H1 (cell line): Measurements from ENCODE around the gene AP2A2. TPM values are rescaled to one million over a fixed set of nuclear protein-coding genes. Genes with fewer than 3 reads are reported as not detected.

Source experiments
- CTCF ChIA-PET: fragments of 300-600 bp; sonication (Branson Sonifier 250); formaldehyde crosslinking; loops from one replicate; lab custom pipeline; 2021; ENCODE audit not compliant: partially characterized antibody; lab: Charles Lee
- POLR2A ChIA-PET: fragments of 300-600 bp; sonication (Branson Sonifier 250); formaldehyde crosslinking; loops from one replicate; lab custom pipeline; 2021; ENCODE audit warnings: inconsistent platforms; ENCODE audit not compliant: partially characterized antibody; lab: Charles Lee
- DNase-seq, 2 experiments: peaks; one replicate each; pipeline versions ENCODE4 v3.0.0 to v3.0.0-alpha.2; 2010 to 2022; ENCODE audit warnings: low spot score in 2 of 2, low read depth in 1 of 2, mixed read lengths in 1 of 2
- FAIRE-seq: peaks from 2 replicates; lab custom pipeline; 2011; peaks lifted over from hg19 to GRCh38; lab: Jason Lieb, UNC
- H2AFZ ChIP-seq: 2 replicates; pipeline ENCODE4 v1.8.1; 2012; ENCODE audit warnings: low read length, inconsistent platforms
- H2AK5ac ChIP-seq: 2 replicates; pipeline ENCODE4 v1.6.1; 2013; ENCODE audit warnings: low read depth, low read length
- H2BK120ac ChIP-seq: replicated peaks from 2 replicates; pipeline ENCODE3; 2013; ENCODE audit warnings: low read depth, low read length, inconsistent platforms
- H2BK12ac ChIP-seq: 2 replicates; pipeline ENCODE4 v1.6.1; 2013; ENCODE audit warnings: low read depth, low read length
- H2BK15ac ChIP-seq: 2 replicates; pipeline ENCODE4 v1.6.1; 2013; ENCODE audit warnings: low read length
- H2BK20ac ChIP-seq: 2 replicates; pipeline ENCODE4 v1.6.1; 2013; ENCODE audit warnings: low read length
- H2BK5ac ChIP-seq: 2 replicates; pipeline ENCODE4 v1.6.1; 2013; ENCODE audit warnings: low read depth, low read length
- H3K14ac ChIP-seq: 2 replicates; pipeline ENCODE4 v1.6.1; 2013; ENCODE audit warnings: inconsistent platforms; ENCODE audit not compliant: insufficient read length
- H3K18ac ChIP-seq: 2 replicates; pipeline ENCODE4 v1.6.1; 2013; ENCODE audit warnings: low read length; ENCODE audit errors: extremely low read depth
- H3K23ac ChIP-seq: 2 replicates; pipeline ENCODE4 v1.6.1; 2013; ENCODE audit warnings: inconsistent platforms; ENCODE audit not compliant: insufficient read length
- H3K23me2 ChIP-seq: 2 replicates; pipeline ENCODE4 v1.6.1; 2013; ENCODE audit warnings: low read depth, low read length
- H3K27ac ChIP-seq: 2 replicates; pipeline ENCODE4 v1.6.1; 2011; ENCODE audit warnings: low read depth, low read length, inconsistent platforms
- H3K27me3 ChIP-seq, 4 experiments: replicated peaks in 1 of 4; 1 replicate in 1 of 4; 2 replicates in 3 of 4; pipeline versions ENCODE4 v1.6.1 to v1.8.1; 2011 to 2013; ENCODE audit warnings: low read length in 3 of 4, mild to moderate bottlenecking in 3 of 4, inconsistent platforms in 2 of 4, mixed read lengths in 2 of 4, moderate library complexity in 1 of 4; ENCODE audit not compliant: control insufficient read depth in 3 of 4, insufficient read depth in 3 of 4; ENCODE audit errors: extremely low read depth in 1 of 4
- H3K36me3 ChIP-seq, 4 experiments: 2 replicates each; pipeline versions ENCODE4 v1.6.1 to v1.8.1; 2011 to 2013; ENCODE audit warnings: mild to moderate bottlenecking in 4 of 4, low read length in 3 of 4, moderate library complexity in 2 of 4, control low read depth in 1 of 4, inconsistent platforms in 1 of 4; ENCODE audit not compliant: insufficient read depth in 4 of 4, control insufficient read depth in 2 of 4
- H3K4ac ChIP-seq: replicated peaks from 2 replicates; pipeline ENCODE3; 2013; ENCODE audit warnings: low read length, low read depth, mixed read lengths, inconsistent platforms; ENCODE audit not compliant: insufficient read length
- H3K4me1 ChIP-seq, 4 experiments: replicated peaks in 1 of 4; 1 replicate in 1 of 4; 2 replicates in 3 of 4; pipeline versions ENCODE4 v1.6.1 to v1.8.1; 2011 to 2013; ENCODE audit warnings: low read length in 3 of 4, inconsistent platforms in 2 of 4, mixed read lengths in 1 of 4; ENCODE audit not compliant: insufficient read depth in 4 of 4, control insufficient read depth in 3 of 4
- H3K4me2 ChIP-seq, 2 experiments: 2 replicates each; pipeline versions ENCODE4 v1.6.1 to v1.8.1; 2011 to 2013; ENCODE audit warnings: low read depth in 2 of 2, low read length in 2 of 2, control low read depth in 1 of 2, inconsistent platforms in 1 of 2, mild to moderate bottlenecking in 1 of 2; ENCODE audit not compliant: insufficient read depth in 1 of 2
- H3K4me3 ChIP-seq, 4 experiments: fragments of 200-600, 300-600 bp in 1 of 4; sonication (generic), shearing (Covaris generic), sonication (Bioruptor Twin) in 1 of 4; 2 replicates each; pipeline versions ENCODE4 v1.5.1 to v1.8.1; 2011 to 2016; ENCODE audit warnings: low read length in 4 of 4, low read depth in 3 of 4, control low read depth in 2 of 4, inconsistent platforms in 2 of 4, mild to moderate bottlenecking in 2 of 4, mixed read lengths in 1 of 4, moderate library complexity in 1 of 4; ENCODE audit not compliant: insufficient read depth in 2 of 4; ENCODE audit errors: extremely low read depth in 1 of 4
- H3K56ac ChIP-seq: replicated peaks from 2 replicates; pipeline ENCODE3; 2013; ENCODE audit warnings: low read depth, mild to moderate bottlenecking, mixed read lengths, low read length, inconsistent platforms; ENCODE audit not compliant: insufficient read length
- H3K79me1 ChIP-seq: 2 replicates; pipeline ENCODE4 v1.6.1; 2013; ENCODE audit warnings: low read depth, low read length, control low read depth
- H3K79me2 ChIP-seq, 2 experiments: 2 replicates each; pipeline versions ENCODE4 v1.6.1 to v1.8.1; 2012 to 2013; ENCODE audit warnings: low read length in 2 of 2, mild to moderate bottlenecking in 2 of 2, inconsistent platforms in 1 of 2; ENCODE audit not compliant: insufficient read depth in 2 of 2, control insufficient read depth in 1 of 2
- H3K9ac ChIP-seq, 4 experiments: replicated peaks in 1 of 4; 1 replicate in 1 of 4; 2 replicates in 3 of 4; pipeline versions ENCODE4 v1.6.1 to v1.8.1; 2011 to 2013; ENCODE audit warnings: low read depth in 3 of 4, low read length in 3 of 4, control low read depth in 2 of 4, mild to moderate bottlenecking in 2 of 4, moderate library complexity in 2 of 4, inconsistent platforms in 1 of 4; ENCODE audit errors: extremely low read depth in 1 of 4
- H3K9me3 ChIP-seq, 2 experiments: 2 replicates each; pipeline versions ENCODE4 v1.6.1 to v1.8.1; 2012 to 2013; ENCODE audit warnings: mild to moderate bottlenecking in 2 of 2, moderate library complexity in 2 of 2, control low read depth in 1 of 2, inconsistent platforms in 1 of 2, low read depth in 1 of 2, low read length in 1 of 2, mixed read lengths in 1 of 2; ENCODE audit not compliant: insufficient read depth in 2 of 2
- H4K20me1 ChIP-seq, 2 experiments: replicated peaks in 1 of 2; 2 replicates each; pipeline versions ENCODE3 to v1.8.1; 2011 to 2013; ENCODE audit warnings: inconsistent platforms in 2 of 2, low read length in 2 of 2, mild to moderate bottlenecking in 1 of 2; ENCODE audit not compliant: insufficient read depth in 2 of 2, control insufficient read depth in 1 of 2
- H4K5ac ChIP-seq: 2 replicates; pipeline ENCODE4 v1.6.1; 2013; ENCODE audit warnings: low read length, low read depth, mixed read lengths, inconsistent platforms; ENCODE audit not compliant: insufficient read length
- H4K8ac ChIP-seq: 2 replicates; pipeline ENCODE4 v1.8.0; 2013; ENCODE audit warnings: mild to moderate bottlenecking, moderate library complexity, low read length, inconsistent platforms; ENCODE audit not compliant: insufficient read depth; ENCODE audit errors: extremely low read depth
- H4K91ac ChIP-seq: replicated peaks from 2 replicates; pipeline ENCODE3; 2013; ENCODE audit warnings: low read length, mixed read lengths, inconsistent platforms; ENCODE audit not compliant: insufficient read length
- BRCA1 ChIP-seq: IDR thresholded peaks from 2 replicates; pipeline ENCODE4 v1.6.1; 2012; ENCODE audit warnings: low read depth, low read length, improper control_type of control experiment
- CBX8 ChIP-seq: fragments of 300-800, 300-1000 bp; sonication (generic); IDR thresholded peaks from 2 replicates; pipeline ENCODE4 v1.7.1; 2016; ENCODE audit warnings: low read depth, low read length, borderline replicate concordance
- CEBPB ChIP-seq: IDR thresholded peaks from 2 replicates; pipeline ENCODE4 v1.6.1; 2012; ENCODE audit warnings: low read depth, low read length
- EZH2 ChIP-seq: fragments of 200-600 bp; sonication (generic); IDR thresholded peaks from 2 replicates; pipeline ENCODE4 v1.7.1; 2012; ENCODE audit warnings: low read depth, mild to moderate bottlenecking, moderate library complexity, low read length, inconsistent platforms; ENCODE audit not compliant: severe bottlenecking
- KDM1A ChIP-seq: fragments of 200-600, 300-600 bp; sonication (generic); IDR thresholded peaks from 2 replicates; pipeline ENCODE4 v1.7.1; 2016; ENCODE audit warnings: mild to moderate bottlenecking, low read length, borderline replicate concordance
- KDM5A ChIP-seq: fragments of 200-600 bp; IDR thresholded peaks from 2 replicates; pipeline ENCODE4 v1.7.1; 2012; ENCODE audit warnings: mild to moderate bottlenecking, low read length, inconsistent platforms, mixed read lengths
- TBP ChIP-seq: IDR thresholded peaks from 2 replicates; pipeline ENCODE4 v1.6.1; 2011; ENCODE audit warnings: low read depth, low read length, improper control_type of control experiment
- TEAD4 ChIP-seq: IDR thresholded peaks from 2 replicates; pipeline ENCODE4 v1.6.1; 2012; ENCODE audit warnings: low read depth, low read length, inconsistent platforms, mixed read lengths
- WGBS, 2 experiments: shearing (Covaris generic) in 1 of 2; methylation state at CpG; one replicate each; pipeline versions ENCODE4 v1.1.6 to v1.1.7; 2013 to 2015; ENCODE audit warnings: low lambda C conversion rate in 2 of 2, mixed read lengths in 2 of 2, inconsistent platforms in 1 of 2, low coverage in 1 of 2, missing lambda C conversion rate in 1 of 2; ENCODE audit not compliant: insufficient replicate concordance in 2 of 2, insufficient coverage in 1 of 2, insufficient read length in 1 of 2; ENCODE audit errors: extremely low coverage in 1 of 2, missing lambda C conversion rate in 1 of 2; 5-methylcytosine and 5-hydroxymethylcytosine counted together
- polyA plus RNA-seq, 7 experiments: library from polyadenylated mRNA; depleted of rRNA in 3 of 7; stranded (reverse) in 5 of 7; unstranded in 2 of 7; fragments of >200 nt in 5 of 7; fragments of 200-250 nt in 2 of 7; gene quantifications; 1 replicate in 5 of 7; 2 replicates in 1 of 7; 4 replicates in 1 of 7; pipeline versions ENCODE4 v1.2.1 to v1.2.3, GENCODE V29; 2011 to 2013; ENCODE audit warnings: missing spikeins in 2 of 7, mixed read lengths in 2 of 7
- total RNA-seq: library from RNA; stranded (reverse); fragmentation: NEBNext Ultra II Directional; extraction: Animal tissue kit (Norgen Biotek cat#: 25700); gene quantifications from 2 replicates; pipeline ENCODE4 v1.2.1, GENCODE V29; 2021

Gene AP2A2
- total and polyA plus RNA-seq, 2 of the 8 experiments (the other 6 are each of a cell fraction or from before 2014, with no cell fraction given), result 50.0 to 65.0 TPM

DNA sequence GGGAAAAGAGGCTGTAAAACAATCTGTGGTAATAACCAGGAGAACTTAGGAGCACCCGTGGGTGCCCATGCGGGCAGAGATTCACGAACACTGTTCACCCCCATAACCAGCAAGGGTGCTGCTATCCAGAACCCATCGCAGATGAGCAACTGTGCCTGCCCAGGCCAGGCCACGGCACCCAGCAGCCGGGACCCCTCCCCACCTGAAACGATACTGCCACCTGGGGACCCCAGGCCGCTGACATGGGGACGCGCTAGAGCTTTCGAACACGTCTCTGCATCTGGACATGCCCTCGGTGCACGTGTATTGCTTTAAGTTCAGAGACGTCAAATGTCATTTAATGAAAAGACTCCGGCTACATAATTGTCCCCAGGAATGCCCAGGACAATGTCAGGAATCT, 134.7 kb downstream of the AP2A2 start:
- Histone ChIP-seq H2AK5ac (no peak overlapping the region; the same call in 1 of the 2 replicates), H3K36me3 (no peaks in the 10 kb centered on the region), H3K79me1 (no peaks in the 10 kb centered on the region), H3K27me3 (no peaks in the 10 kb centered on the region), H2BK5ac (no peak overlapping the region), H2BK12ac (no peak overlapping the region), H4K8ac (no peak overlapping the region), H4K91ac (no peak overlapping the region), H3K23me2 (peaks cover 2% of the 10 kb centered on the region; the same call in 1 of the 2 replicates), H4K20me1 (peaks cover 0 to 3% of the 10 kb centered on the region in 2 experiments), H3K79me2 (no peaks in the 10 kb centered on the region), H3K14ac (no peak overlapping the region), H3K4me1 (no peaks in the 10 kb centered on the region), H3K27ac (no peak overlapping the region), H2BK120ac (no peak overlapping the region), H3K4ac (no peak overlapping the region), H2BK15ac (no peak overlapping the region), H3K4me3 (no peak overlapping the region), H3K23ac (no peak overlapping the region), H3K9ac (no peak overlapping the region), H2BK20ac (no peak overlapping the region), H4K5ac (no peak overlapping the region), H3K9me3 (peaks cover 4 to 5% of the 10 kb centered on the region in 2 experiments; a peak in 2 of 4 replicates), H3K18ac (no peak overlapping the region), H3K4me2 (no peak overlapping the region), H3K56ac (no peak overlapping the region), H2AFZ (no peak overlapping the region)
- FAIRE-seq (no peak), DNase-seq (no peak)
- WGBS, 2 experiments, result 90% methylated on average over 16 of the region's 16 CpGs; no CpG with 5 or more reads in 1 of the 2 experiments
- ChIA-PET POLR2A (no interaction called here), CTCF (interaction anchor here (3.6 kb wide), 1 partner anchor 9 kb away, joined by 14 read pairs; no protein-coding TSS in a partner anchor)
- no peak for TF ChIP-seq KDM5A
- TF ChIP-seq TBP, result no peak
- TF ChIP-seq TEAD4, result no peak
- no peak for TF ChIP-seq BRCA1
- no peak for TF ChIP-seq CBX8
- TF ChIP-seq EZH2, result no peak
- TF ChIP-seq CEBPB, result no peak
- TF ChIP-seq KDM1A, result no peak
